K562 (cell line): ENCODE results near the gene SLC25A51. TPM values are rescaled to one million over a fixed set of nuclear protein-coding genes. Genes with fewer than 3 reads are reported as not detected.

Experiments used
- ETV5 ChIP-seq: sonication (generic); formaldehyde crosslinking; IDR thresholded peaks from 2 replicates; pipeline ENCODE4 v1.4.0; 2020; ENCODE audit warnings: low read depth, mild to moderate bottlenecking, missing genetic modification reagents
- FOXK2 ChIP-seq, 2 experiments: fragments of 450-650 bp; IDR thresholded peaks in 1 of 2; conservative IDR thresholded peaks in 1 of 2; 2 replicates each; pipeline ENCODE4 v1.6.1; 2016; ENCODE audit warnings: low read depth in 2 of 2, mild to moderate bottlenecking in 1 of 2
- GTF2E2 ChIP-seq: fragments of 200-800 bp; sonication (Bioruptor generic); IDR thresholded peaks from 2 replicates; pipeline ENCODE4 v1.6.1; 2016; ENCODE audit warnings: missing genetic modification characterization, missing compliant biosample characterization
- HDAC2 ChIP-seq: fragments of 450-650 bp; IDR thresholded peaks from 2 replicates; pipeline ENCODE4 v1.6.1; 2016; ENCODE audit warnings: mild to moderate bottlenecking
- HSF4 ChIP-seq: fragments of 250-450 bp; sonication (Bioruptor Pico); IDR thresholded peaks from 2 replicates; pipeline ENCODE4 v2.1.2; 2022; ENCODE audit warnings: mild to moderate bottlenecking, moderate library complexity, borderline replicate concordance
- MYC ChIP-seq, 2 experiments: fragments of 250-450 bp in 1 of 2; sonication (Bioruptor Pico) in 1 of 2; IDR thresholded peaks; 2 replicates each; pipeline versions ENCODE4 v1.5.1 to v1.6.1; 2012 to 2021; ENCODE audit warnings: low read depth in 2 of 2, borderline replicate concordance in 1 of 2, improper control_type of control experiment in 1 of 2, low read length in 1 of 2, mild to moderate bottlenecking in 1 of 2, moderate library complexity in 1 of 2
- SIN3B ChIP-seq: fragments of 450-650 bp; IDR thresholded peaks from 2 replicates; pipeline ENCODE4 v1.6.1; 2017; ENCODE audit warnings: low read depth, mild to moderate bottlenecking, moderate library complexity
- SMC3 ChIP-seq: conservative IDR thresholded peaks from 2 replicates; pipeline ENCODE4 v1.6.1; 2011; ENCODE audit warnings: low read depth, low read length, improper control_type of control experiment; ENCODE audit not compliant: insufficient read depth
- TBP ChIP-seq: optimal IDR thresholded peaks from 2 replicates; pipeline ENCODE3; 2011; ENCODE audit warnings: low read depth, low read length, improper control_type of control experiment
- ZEB2 ChIP-seq: fragments of 450-650 bp; IDR thresholded peaks from 2 replicates; pipeline ENCODE4 v1.6.1; 2016
- ZNF165 ChIP-seq: fragments of 250-450 bp; sonication (Bioruptor Pico); IDR thresholded peaks from 2 replicates; pipeline ENCODE4 v1.4.0; 2020; ENCODE audit warnings: borderline replicate concordance
- ZNF23 ChIP-seq: fragments of 250-450 bp; sonication (Bioruptor Pico); IDR thresholded peaks from 2 replicates; pipeline ENCODE4 v1.4.0; 2020; ENCODE audit warnings: mild to moderate bottlenecking
- polyA plus RNA-seq, 8 experiments: library from polyadenylated mRNA; depleted of rRNA in 4 of 8; stranded (reverse) in 5 of 8; unstranded in 3 of 8; fragments of >200 nt; fragmentation: Nextera tagmentation in 2 of 8; fragmentation: Illumina TruSeq in 1 of 8; extraction: Ambion mirVana in 2 of 8; extraction: Trizol in 1 of 8; gene quantifications; 2 replicates each; pipeline versions ENCODE4 v1.2.1 to v1.2.3, GENCODE V29; 2011 to 2014; ENCODE audit warnings: inconsistent platforms in 1 of 8, missing spikeins in 1 of 8
- total RNA-seq, 7 experiments: library from RNA; depleted of rRNA in 6 of 7; stranded (reverse); fragments of >200 nt in 6 of 7; fragmentation: Illumina TruSeq in 2 of 7; extraction: Trizol in 2 of 7; gene quantifications; 2 replicates each; pipeline versions ENCODE4 v1.2.1 to v1.2.3, GENCODE V29; 2011 to 2021; ENCODE audit warnings: low replicate concordance in 1 of 7
- TF ChIP-seq, protein P1 (sequence below): IDR thresholded peaks from 2 replicates; pipeline ENCODE4 v1.6.1; 2011; ENCODE audit warnings: borderline replicate concordance, low read depth, mild to moderate bottlenecking, moderate library complexity, low read length; ENCODE audit not compliant: insufficient read depth, poor library complexity, severe bottlenecking
- TF ChIP-seq, protein P2 (sequence below): fragments of 250-450 bp; sonication (Bioruptor Pico); IDR thresholded peaks from 2 replicates; pipeline ENCODE4 v1.8.0; 2022; ENCODE audit warnings: moderate library complexity, mild to moderate bottlenecking, inconsistent platforms
- TF ChIP-seq, protein P3 (sequence below): fragments of 450-650 bp; formaldehyde crosslinking; IDR thresholded peaks from 2 replicates; pipeline ENCODE4 v1.4.0; 2020; ENCODE audit warnings: mild to moderate bottlenecking, moderate library complexity
- TF ChIP-seq, protein P4 (sequence below): sonication (generic); formaldehyde crosslinking; IDR thresholded peaks from 2 replicates; pipeline ENCODE4 v1.8.0; 2022; ENCODE audit warnings: missing genetic modification reagents, mild to moderate bottlenecking, borderline replicate concordance
- TF ChIP-seq, protein P5 (sequence below), 2 experiments: fragments of 450-650 bp; IDR thresholded peaks; 2 replicates each; pipeline ENCODE4 v1.6.1; 2016

SLC25A51 gene
- total and polyA plus RNA-seq, 9 of the 15 experiments (the other 6 are each of a cell fraction or from before 2014, with no cell fraction given): 9.1 to 40.7 (median 24.5) TPM

DNA sequence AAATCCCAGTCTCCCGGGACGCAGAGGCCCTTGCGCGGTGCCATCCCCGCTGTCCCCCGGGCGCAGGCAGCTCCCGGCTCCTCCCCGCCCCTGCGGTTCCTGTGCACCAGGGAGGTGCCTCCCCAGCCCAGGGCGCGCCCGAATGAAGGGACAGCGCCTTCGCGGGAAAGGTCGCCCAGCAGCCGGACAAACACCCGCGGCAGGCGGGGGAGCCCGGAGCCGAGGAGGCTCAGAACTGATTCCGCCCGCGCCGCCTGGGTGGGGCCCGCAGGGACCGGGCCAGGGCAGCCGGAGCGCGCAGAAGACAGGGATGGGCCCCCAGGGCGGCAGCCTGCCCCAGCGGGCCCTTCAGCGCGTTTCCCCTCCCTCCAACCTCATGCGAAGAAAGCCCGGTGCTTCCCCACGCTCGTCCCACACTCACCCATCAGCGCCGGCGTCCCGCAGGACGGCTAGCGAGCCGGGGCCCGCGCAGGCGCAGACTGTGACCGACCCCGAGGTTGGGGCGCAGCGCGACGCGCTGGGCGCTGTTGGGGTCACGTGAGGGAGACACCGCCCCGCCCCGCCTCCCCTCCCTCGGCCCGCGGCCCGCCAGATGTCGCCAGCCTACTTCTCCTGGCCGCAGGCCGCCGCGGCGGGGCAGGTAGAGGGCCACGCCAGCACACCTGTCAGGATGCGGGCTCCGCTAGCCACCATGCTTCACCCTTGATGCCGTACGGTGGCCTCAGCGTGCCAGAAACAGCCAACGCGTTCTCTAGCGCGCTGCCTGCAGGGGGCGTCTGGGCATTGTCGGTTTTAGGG is at the start of gene SLC25A51 (continued):
- TF ChIP-seq, protein P1, sequence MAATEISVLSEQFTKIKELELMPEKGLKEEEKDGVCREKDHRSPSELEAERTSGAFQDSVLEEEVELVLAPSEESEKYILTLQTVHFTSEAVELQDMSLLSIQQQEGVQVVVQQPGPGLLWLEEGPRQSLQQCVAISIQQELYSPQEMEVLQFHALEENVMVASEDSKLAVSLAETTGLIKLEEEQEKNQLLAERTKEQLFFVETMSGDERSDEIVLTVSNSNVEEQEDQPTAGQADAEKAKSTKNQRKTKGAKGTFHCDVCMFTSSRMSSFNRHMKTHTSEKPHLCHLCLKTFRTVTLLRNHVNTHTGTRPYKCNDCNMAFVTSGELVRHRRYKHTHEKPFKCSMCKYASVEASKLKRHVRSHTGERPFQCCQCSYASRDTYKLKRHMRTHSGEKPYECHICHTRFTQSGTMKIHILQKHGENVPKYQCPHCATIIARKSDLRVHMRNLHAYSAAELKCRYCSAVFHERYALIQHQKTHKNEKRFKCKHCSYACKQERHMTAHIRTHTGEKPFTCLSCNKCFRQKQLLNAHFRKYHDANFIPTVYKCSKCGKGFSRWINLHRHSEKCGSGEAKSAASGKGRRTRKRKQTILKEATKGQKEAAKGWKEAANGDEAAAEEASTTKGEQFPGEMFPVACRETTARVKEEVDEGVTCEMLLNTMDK: peak; percentile 99
- TF ChIP-seq, protein P2, sequence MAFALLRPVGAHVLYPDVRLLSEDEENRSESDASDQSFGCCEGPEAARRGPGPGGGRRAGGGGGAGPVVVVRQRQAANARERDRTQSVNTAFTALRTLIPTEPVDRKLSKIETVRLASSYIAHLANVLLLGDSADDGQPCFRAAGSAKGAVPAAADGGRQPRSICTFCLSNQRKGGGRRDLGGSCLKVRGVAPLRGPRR (CRISPR knock-in tag): 0 out of 2 replicates have a peak, but pooled peaks have one; percentile 52
- peak; percentile 99 for TF ChIP-seq ZEB2
- TF ChIP-seq TBP: peak; percentile 66
- TF ChIP-seq ZNF165 (CRISPR knock-in tag): no peak
- no peak for TF ChIP-seq HSF4 (CRISPR knock-in tag)
- TF ChIP-seq ZNF23 (CRISPR knock-in tag): 0 out of 2 replicates have a peak, but pooled peaks have one; percentile 56
- peak; percentile 86 to 93 for TF ChIP-seq FOXK2 (conservative IDR thresholded peaks at IDR 0.05 in 1 of 2, IDR thresholded peaks at IDR 0.05 in 1 of 2; ENCODE audit: low read depth in 2 of 2)
- peak; percentile 93 for TF ChIP-seq SIN3B
- peak; percentile 78 for TF ChIP-seq SMC3
- peak; percentile 98 for TF ChIP-seq MYC (IDR thresholded peaks at IDR 0.05; ENCODE audit: low read depth, low read length)
- 0 out of 2 replicates have a peak, but pooled peaks have one; percentile 71 for TF ChIP-seq MYC (CRISPR knock-in tag; IDR thresholded peaks at IDR 0.05; ENCODE audit: borderline replicate concordance, low read depth)
- peak; percentile 43 for TF ChIP-seq HDAC2
- TF ChIP-seq GTF2E2 (tag): peak; percentile 84; the same call in 1 of the 2 replicates
- TF ChIP-seq, protein P3, sequence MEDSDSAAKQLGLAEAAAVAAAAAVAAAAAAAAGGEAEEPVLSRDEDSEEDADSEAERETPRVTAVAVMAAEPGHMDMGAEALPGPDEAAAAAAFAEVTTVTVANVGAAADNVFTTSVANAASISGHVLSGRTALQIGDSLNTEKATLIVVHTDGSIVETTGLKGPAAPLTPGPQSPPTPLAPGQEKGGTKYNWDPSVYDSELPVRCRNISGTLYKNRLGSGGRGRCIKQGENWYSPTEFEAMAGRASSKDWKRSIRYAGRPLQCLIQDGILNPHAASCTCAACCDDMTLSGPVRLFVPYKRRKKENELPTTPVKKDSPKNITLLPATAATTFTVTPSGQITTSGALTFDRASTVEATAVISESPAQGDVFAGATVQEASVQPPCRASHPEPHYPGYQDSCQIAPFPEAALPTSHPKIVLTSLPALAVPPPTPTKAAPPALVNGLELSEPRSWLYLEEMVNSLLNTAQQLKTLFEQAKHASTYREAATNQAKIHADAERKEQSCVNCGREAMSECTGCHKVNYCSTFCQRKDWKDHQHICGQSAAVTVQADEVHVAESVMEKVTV (CRISPR knock-in tag): peak; percentile 76
- TF ChIP-seq, protein P4, sequence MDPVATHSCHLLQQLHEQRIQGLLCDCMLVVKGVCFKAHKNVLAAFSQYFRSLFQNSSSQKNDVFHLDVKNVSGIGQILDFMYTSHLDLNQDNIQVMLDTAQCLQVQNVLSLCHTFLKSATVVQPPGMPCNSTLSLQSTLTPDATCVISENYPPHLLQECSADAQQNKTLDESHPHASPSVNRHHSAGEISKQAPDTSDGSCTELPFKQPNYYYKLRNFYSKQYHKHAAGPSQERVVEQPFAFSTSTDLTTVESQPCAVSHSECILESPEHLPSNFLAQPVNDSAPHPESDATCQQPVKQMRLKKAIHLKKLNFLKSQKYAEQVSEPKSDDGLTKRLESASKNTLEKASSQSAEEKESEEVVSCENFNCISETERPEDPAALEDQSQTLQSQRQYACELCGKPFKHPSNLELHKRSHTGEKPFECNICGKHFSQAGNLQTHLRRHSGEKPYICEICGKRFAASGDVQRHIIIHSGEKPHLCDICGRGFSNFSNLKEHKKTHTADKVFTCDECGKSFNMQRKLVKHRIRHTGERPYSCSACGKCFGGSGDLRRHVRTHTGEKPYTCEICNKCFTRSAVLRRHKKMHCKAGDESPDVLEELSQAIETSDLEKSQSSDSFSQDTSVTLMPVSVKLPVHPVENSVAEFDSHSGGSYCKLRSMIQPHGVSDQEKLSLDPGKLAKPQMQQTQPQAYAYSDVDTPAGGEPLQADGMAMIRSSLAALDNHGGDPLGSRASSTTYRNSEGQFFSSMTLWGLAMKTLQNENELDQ (CRISPR knock-in tag): 0 out of 2 replicates have a peak, but pooled peaks have one; percentile 63
- TF ChIP-seq ETV5 (CRISPR knock-in tag): peak; percentile 61
- TF ChIP-seq, protein P5, sequence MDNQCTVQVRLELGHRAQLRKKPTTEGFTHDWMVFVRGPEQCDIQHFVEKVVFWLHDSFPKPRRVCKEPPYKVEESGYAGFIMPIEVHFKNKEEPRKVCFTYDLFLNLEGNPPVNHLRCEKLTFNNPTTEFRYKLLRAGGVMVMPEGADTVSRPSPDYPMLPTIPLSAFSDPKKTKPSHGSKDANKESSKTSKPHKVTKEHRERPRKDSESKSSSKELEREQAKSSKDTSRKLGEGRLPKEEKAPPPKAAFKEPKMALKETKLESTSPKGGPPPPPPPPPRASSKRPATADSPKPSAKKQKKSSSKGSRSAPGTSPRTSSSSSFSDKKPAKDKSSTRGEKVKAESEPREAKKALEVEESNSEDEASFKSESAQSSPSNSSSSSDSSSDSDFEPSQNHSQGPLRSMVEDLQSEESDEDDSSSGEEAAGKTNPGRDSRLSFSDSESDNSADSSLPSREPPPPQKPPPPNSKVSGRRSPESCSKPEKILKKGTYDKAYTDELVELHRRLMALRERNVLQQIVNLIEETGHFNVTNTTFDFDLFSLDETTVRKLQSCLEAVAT (IDR thresholded peaks at IDR 0.05): peak; percentile 29 to 50; a peak in 2 of 4 replicates
